ENCODE measurements around the gene MACROH2A1.

MACROH2A1 gene

GRCh38 chr5:135441919-135442318 is 42.9 kb upstream of the MACROH2A1 start:
- no peak overlapping the region for H3K9ac ChIP-seq (ENCODE audit: low read length)
- H3K27me3 ChIP-seq (ENCODE audit: control insufficient read depth in 1 of 2, insufficient read depth in 2 of 2, low read length in 2 of 2): no peaks in the 10 kb centered on the region
- no peaks in the 10 kb centered on the region for H3K9me3 ChIP-seq (ENCODE audit: low read length)
- H3K4me3 ChIP-seq (ENCODE audit: low read depth in 1 of 2, low read length in 2 of 2): no peak overlapping the region
- no peaks in the 10 kb centered on the region for H3K36me3 ChIP-seq (ENCODE audit: insufficient read depth, low read length)
- no peak overlapping the region for H3K27ac ChIP-seq (ENCODE audit: low read depth, low read length)
- peaks cover 28% of the 10 kb centered on the region for H3K4me1 ChIP-seq (ENCODE audit: insufficient read depth, low read length)

GRCh38 chr5:135441350-135441831 is 42.4 kb upstream of the MACROH2A1 start:
- no peaks in the 10 kb centered on the region for H3K9me3 ChIP-seq (ENCODE audit: low read length)
- H3K36me3 ChIP-seq (ENCODE audit: insufficient read depth, low read length): no peaks in the 10 kb centered on the region
- no peaks in the 10 kb centered on the region for H3K27me3 ChIP-seq (ENCODE audit: control insufficient read depth in 1 of 2, insufficient read depth in 2 of 2, low read length in 2 of 2)
- no peak overlapping the region for H3K27ac ChIP-seq (ENCODE audit: low read depth, low read length)
- peaks cover 28% of the 10 kb centered on the region for H3K4me1 ChIP-seq (ENCODE audit: insufficient read depth, low read length)
- H3K4me3 ChIP-seq (ENCODE audit: low read depth in 1 of 2, low read length in 2 of 2): no peak overlapping the region
- H3K9ac ChIP-seq (ENCODE audit: low read length): no peak overlapping the region

- Histone ChIP-seq H3K4me1 (ENCODE audit: insufficient read depth, low read length) (peaks cover 28% of the 10 kb centered on the region), H3K9me3 (ENCODE audit: low read length) (no peaks in the 10 kb centered on the region), H3K36me3 (ENCODE audit: insufficient read depth, low read length) (no peaks in the 10 kb centered on the region), H3K9ac (ENCODE audit: low read length) (no peak overlapping the region), H3K27me3 (ENCODE audit: control insufficient read depth in 1 of 2, insufficient read depth in 2 of 2, low read length in 2 of 2) (no peaks in the 10 kb centered on the region), H3K4me3 (ENCODE audit: low read depth in 1 of 2, low read length in 2 of 2) (no peak overlapping the region), H3K27ac (ENCODE audit: low read depth, low read length) (no peak overlapping the region)
Measured at GRCh38 chr5:135440916-135441315, 41.9 kb upstream of the MACROH2A1 start.

GRCh38 chr5:135439231-135440205 is 40.5 kb upstream of the MACROH2A1 start:
- Histone ChIP-seq H3K36me3 (ENCODE audit: insufficient read depth, low read length) (no peaks in the 10 kb centered on the region), H3K9me3 (ENCODE audit: low read length) (no peaks in the 10 kb centered on the region), H3K4me3 (ENCODE audit: low read depth in 1 of 2, low read length in 2 of 2) (no peak overlapping the region), H3K27ac (ENCODE audit: low read depth, low read length) (no peak overlapping the region), H3K4me1 (ENCODE audit: insufficient read depth, low read length) (peaks cover 35% of the 10 kb centered on the region), H3K9ac (ENCODE audit: low read length) (no peak overlapping the region), H3K27me3 (ENCODE audit: control insufficient read depth in 1 of 2, insufficient read depth in 2 of 2, low read length in 2 of 2) (no peaks in the 10 kb centered on the region)

GRCh38 chr5:135438636-135439221 is 39.7 kb upstream of the MACROH2A1 start:
- Histone ChIP-seq H3K4me3 (ENCODE audit: low read depth in 1 of 2, low read length in 2 of 2) (no peak overlapping the region), H3K27ac (ENCODE audit: low read depth, low read length) (no peak overlapping the region), H3K4me1 (ENCODE audit: insufficient read depth, low read length) (peaks cover 34% of the 10 kb centered on the region), H3K9ac (ENCODE audit: low read length) (no peak overlapping the region), H3K27me3 (ENCODE audit: control insufficient read depth in 1 of 2, insufficient read depth in 2 of 2, low read length in 2 of 2) (no peaks in the 10 kb centered on the region), H3K9me3 (ENCODE audit: low read length) (no peaks in the 10 kb centered on the region), H3K36me3 (ENCODE audit: insufficient read depth, low read length) (no peaks in the 10 kb centered on the region)

GRCh38 chr5:135437796-135438560 is 38.9 kb upstream of the MACROH2A1 start:
- Histone ChIP-seq H3K4me3 (ENCODE audit: low read depth in 1 of 2, low read length in 2 of 2) (no peak overlapping the region), H3K9me3 (ENCODE audit: low read length) (no peaks in the 10 kb centered on the region), H3K36me3 (ENCODE audit: insufficient read depth, low read length) (no peaks in the 10 kb centered on the region), H3K27me3 (ENCODE audit: control insufficient read depth in 1 of 2, insufficient read depth in 2 of 2, low read length in 2 of 2) (no peaks in the 10 kb centered on the region), H3K9ac (ENCODE audit: low read length) (no peak overlapping the region), H3K4me1 (ENCODE audit: insufficient read depth, low read length) (peaks cover 28% of the 10 kb centered on the region), H3K27ac (ENCODE audit: low read depth, low read length) (no peak overlapping the region)

GRCh38 chr5:135437422-135437795 is 38.4 kb upstream of the MACROH2A1 start:
- H3K4me1 ChIP-seq (ENCODE audit: insufficient read depth, low read length): peaks cover 23% of the 10 kb centered on the region
- H3K9ac ChIP-seq (ENCODE audit: low read length): no peak overlapping the region
- no peaks in the 10 kb centered on the region for H3K36me3 ChIP-seq (ENCODE audit: insufficient read depth, low read length)
- no peak overlapping the region for H3K27ac ChIP-seq (ENCODE audit: low read depth, low read length)
- H3K9me3 ChIP-seq (ENCODE audit: low read length): no peaks in the 10 kb centered on the region
- no peak overlapping the region for H3K4me3 ChIP-seq (ENCODE audit: low read depth in 1 of 2, low read length in 2 of 2)
- no peaks in the 10 kb centered on the region for H3K27me3 ChIP-seq (ENCODE audit: control insufficient read depth in 1 of 2, insufficient read depth in 2 of 2, low read length in 2 of 2)

GRCh38 chr5:135436951-135437418 is 38.0 kb upstream of the MACROH2A1 start:
- H3K36me3 ChIP-seq (ENCODE audit: insufficient read depth, low read length): no peaks in the 10 kb centered on the region
- H3K4me1 ChIP-seq (ENCODE audit: insufficient read depth, low read length): peaks cover 22% of the 10 kb centered on the region
- no peaks in the 10 kb centered on the region for H3K9me3 ChIP-seq (ENCODE audit: low read length)
- no peak overlapping the region for H3K27ac ChIP-seq (ENCODE audit: low read depth, low read length)
- H3K4me3 ChIP-seq (ENCODE audit: low read depth in 1 of 2, low read length in 2 of 2): no peak overlapping the region
- H3K9ac ChIP-seq (ENCODE audit: low read length): no peak overlapping the region
- H3K27me3 ChIP-seq (ENCODE audit: control insufficient read depth in 1 of 2, insufficient read depth in 2 of 2, low read length in 2 of 2): no peaks in the 10 kb centered on the region

GRCh38 chr5:135435467-135436330 is 36.7 kb upstream of the MACROH2A1 start:
- Histone ChIP-seq H3K27ac (ENCODE audit: low read depth, low read length) (no peak overlapping the region), H3K9me3 (ENCODE audit: low read length) (no peaks in the 10 kb centered on the region), H3K4me1 (ENCODE audit: insufficient read depth, low read length) (peaks cover 22% of the 10 kb centered on the region), H3K27me3 (ENCODE audit: control insufficient read depth in 1 of 2, insufficient read depth in 2 of 2, low read length in 2 of 2) (no peaks in the 10 kb centered on the region), H3K9ac (ENCODE audit: low read length) (no peak overlapping the region), H3K36me3 (ENCODE audit: insufficient read depth, low read length) (no peaks in the 10 kb centered on the region), H3K4me3 (ENCODE audit: low read depth in 1 of 2, low read length in 2 of 2) (no peak overlapping the region)

GRCh38 chr5:135434591-135435466 is 35.8 kb upstream of the MACROH2A1 start:
- H3K27ac ChIP-seq (ENCODE audit: low read depth, low read length): no peak overlapping the region
- H3K9me3 ChIP-seq (ENCODE audit: low read length): no peaks in the 10 kb centered on the region
- H3K4me3 ChIP-seq (ENCODE audit: low read depth in 1 of 2, low read length in 2 of 2): no peak overlapping the region
- H3K9ac ChIP-seq (ENCODE audit: low read length): no peak overlapping the region
- peaks cover 22% of the 10 kb centered on the region for H3K4me1 ChIP-seq (ENCODE audit: insufficient read depth, low read length)
- no peaks in the 10 kb centered on the region for H3K27me3 ChIP-seq (ENCODE audit: control insufficient read depth in 1 of 2, insufficient read depth in 2 of 2, low read length in 2 of 2)
- no peaks in the 10 kb centered on the region for H3K36me3 ChIP-seq (ENCODE audit: insufficient read depth, low read length)
